GM18870 (cell line): Measurements from ENCODE around the gene ISYNA1.

Experiments used
- ATAC-seq: cut with Tn5 transposase; IDR thresholded peaks from one replicate; pipeline ENCODE4 v1.9.1; 2021; ENCODE audit warnings: moderate library complexity; ENCODE audit not compliant: unreplicated experiment

ISYNA1 gene

GRCh38 chr19:18437491-18438330, at the start of gene ISYNA1:
Gene ISYNA1 (minus strand): TSS chr19:18438133. CDS start chr19:18437979, 154 bp downstream.
- ATAC-seq: no peak

- ATAC-seq: no peak
These were observed 48.8 kb upstream of the ISYNA1 start for GRCh38 chr19:18486746-18487145.

- ATAC-seq: no peak
These were observed 47.1 kb upstream of the ISYNA1 start for GRCh38 chr19:18484992-18485391.

GRCh38 chr19:18483119-18483890, 45.4 kb upstream of the ISYNA1 start:
- ATAC-seq: no peak

GRCh38 chr19:18481505-18482222, 43.7 kb upstream of the ISYNA1 start:
- ATAC-seq: no peak

- no peak for ATAC-seq
These were observed 42.2 kb upstream of the ISYNA1 start for GRCh38 chr19:18480006-18480691.

- ATAC-seq: no peak
These were observed 40.8 kb upstream of the ISYNA1 start for GRCh38 chr19:18478545-18479311.

- ATAC-seq: no peak
These were observed 40.0 kb upstream of the ISYNA1 start for GRCh38 chr19:18477974-18478373.

- no peak for ATAC-seq
These were observed 39.3 kb upstream of the ISYNA1 start for GRCh38 chr19:18477042-18477779.

GRCh38 chr19:18476507-18477041, 38.6 kb upstream of the ISYNA1 start:
- ATAC-seq: no peak

- no peak for ATAC-seq
These were observed 37.9 kb upstream of the ISYNA1 start for GRCh38 chr19:18475762-18476331.

- no peak for ATAC-seq
These were observed 37.1 kb upstream of the ISYNA1 start for GRCh38 chr19:18475004-18475453.

GRCh38 chr19:18474366-18474887, 36.5 kb upstream of the ISYNA1 start:
- ATAC-seq: no peak

- no peak for ATAC-seq
These were observed 35.8 kb upstream of the ISYNA1 start for GRCh38 chr19:18473706-18474087.

- no peak for ATAC-seq
These were observed 35.2 kb upstream of the ISYNA1 start for GRCh38 chr19:18473003-18473705.

- ATAC-seq: no peak
These were observed 32.9 kb upstream of the ISYNA1 start for GRCh38 chr19:18470787-18471186.

- ATAC-seq: no peak
These were observed 31.3 kb upstream of the ISYNA1 start for GRCh38 chr19:18469069-18469846.
